B cell (primary cell): ENCODE measurements around the gene HS3ST1. TPM values are rescaled to one million over a fixed set of nuclear protein-coding genes. Genes with fewer than 3 reads are reported as not detected.

Source experiments
- ATAC-seq: fragments of 200-7000 bp; cut with Tn5 transposase; one replicate; pipeline ENCODE4 v1.10.0; 2021; ENCODE audit warnings: low read depth, mild to moderate bottlenecking, moderate number of reproducible peaks, moderate library complexity
- CTCF ChIA-PET: fragments of 350-600 bp; sonication (Branson Sonifier 250); formaldehyde crosslinking; loops from one replicate; lab custom pipeline; 2021; ENCODE audit warnings: antibody characterized with exemption, inconsistent platforms; lab: Charles Lee
- POLR2A ChIA-PET: fragments of 350-600 bp; sonication (Branson Sonifier 250); formaldehyde crosslinking; loops from one replicate; lab custom pipeline; 2021; ENCODE audit warnings: antibody characterized with exemption; lab: Charles Lee
- DNase-seq: peaks from one replicate; pipeline ENCODE4 v3.0.0; 2013
- H2AFZ ChIP-seq: 2 replicates; pipeline ENCODE4 v1.6.1; 2012; ENCODE audit warnings: mild to moderate bottlenecking, low read depth, low read length; ENCODE audit not compliant: insufficient read depth, poor library complexity, severe bottlenecking
- H3K27ac ChIP-seq, 2 donors: 1 replicate in 1 of 2; 2 replicates in 1 of 2; pipeline ENCODE4 v1.5.1; 2012 to 2013; ENCODE audit warnings: low read length in 2 of 2, mild to moderate bottlenecking in 2 of 2, moderate library complexity in 1 of 2
- H3K27me3 ChIP-seq, 4 experiments: fragments of 200-600 bp in 1 of 4; sonication (generic) in 1 of 4; replicated peaks in 1 of 4; 1 replicate in 2 of 4; 2 replicates in 2 of 4; pipeline versions ENCODE4 v1.6.1 to v1.7.0; 2013 to 2016; ENCODE audit warnings: low read length in 3 of 4, mild to moderate bottlenecking in 2 of 4, mixed read lengths in 1 of 4, moderate library complexity in 1 of 4; ENCODE audit not compliant: insufficient read depth in 4 of 4, control insufficient read depth in 3 of 4; ENCODE audit errors: control extremely low read depth in 1 of 4
- H3K36me3 ChIP-seq, 2 experiments: replicated peaks in 1 of 2; 1 replicate in 1 of 2; 2 replicates in 1 of 2; pipeline versions ENCODE4 v1.6.1 to v1.7.1; 2013; ENCODE audit warnings: low read length in 1 of 2; ENCODE audit not compliant: insufficient read depth in 2 of 2, control insufficient read depth in 1 of 2; ENCODE audit errors: control extremely low read depth in 1 of 2, extremely low read depth in 1 of 2
- H3K4me1 ChIP-seq, 2 donors: fragments of 200-600 bp in 1 of 2; sonication (generic) in 1 of 2; 1 replicate in 1 of 2; 2 replicates in 1 of 2; pipeline versions ENCODE4 v1.5.1 to v1.6.1; 2013 to 2017; ENCODE audit warnings: low read length in 2 of 2; ENCODE audit not compliant: control insufficient read depth in 2 of 2, insufficient read depth in 2 of 2
- H3K4me2 ChIP-seq: replicated peaks from 2 replicates; pipeline ENCODE3; 2012; ENCODE audit warnings: mild to moderate bottlenecking, low read depth, low read length; ENCODE audit not compliant: poor library complexity, severe bottlenecking
- H3K4me3 ChIP-seq, 5 experiments: fragments of 200-600 bp in 1 of 5; sonication (generic) in 1 of 5; 1 replicate in 3 of 5; 2 replicates in 2 of 5; pipeline versions ENCODE4 v1.5.1 to v1.7.0; 2011 to 2016; ENCODE audit warnings: low read length in 4 of 5, mild to moderate bottlenecking in 4 of 5, low read depth in 2 of 5, control low read depth in 1 of 5, moderate library complexity in 1 of 5; ENCODE audit not compliant: insufficient read depth in 1 of 5; ENCODE audit errors: control extremely low read depth in 1 of 5, extremely low read depth in 1 of 5
- H3K79me2 ChIP-seq: fragments of 200-600 bp; sonication (generic); one replicate; pipeline ENCODE4 v1.6.0; 2016; ENCODE audit warnings: low read length; ENCODE audit not compliant: control insufficient read depth, insufficient read depth
- H3K9ac ChIP-seq: fragments of 200-600 bp; sonication (generic); 2 replicates; pipeline ENCODE4 v1.6.1; 2017; ENCODE audit warnings: mild to moderate bottlenecking, low read length, moderate library complexity
- H3K9me3 ChIP-seq, 3 donors: one replicate each; pipeline versions ENCODE4 v1.6.1 to v1.7.1; 2013; ENCODE audit warnings: low read length in 2 of 3; ENCODE audit not compliant: control insufficient read depth in 2 of 3, insufficient read depth in 1 of 3; ENCODE audit errors: control extremely low read depth in 1 of 3
- H4K20me1 ChIP-seq: 2 replicates; pipeline ENCODE4 v1.6.0; 2012; ENCODE audit warnings: mild to moderate bottlenecking, low read length; ENCODE audit not compliant: insufficient read depth, control insufficient read depth, poor library complexity, severe bottlenecking
- H3K27ac Mint-ChIP-seq: one replicate; pipeline ENCODE4 v1.8.0; 2021; ENCODE audit warnings: mixed read lengths
- H3K27me3 Mint-ChIP-seq: one replicate; pipeline ENCODE4 v1.8.0; 2021; ENCODE audit warnings: mixed read lengths
- H3K4me1 Mint-ChIP-seq: one replicate; pipeline ENCODE4 v1.8.0; 2021; ENCODE audit warnings: mixed read lengths
- H3K4me3 Mint-ChIP-seq: one replicate; pipeline ENCODE4 v1.8.0; 2021; ENCODE audit warnings: mixed read lengths
- H3K9me3 Mint-ChIP-seq: one replicate; pipeline ENCODE4 v1.8.0; 2022; ENCODE audit warnings: mixed read lengths; ENCODE audit not compliant: insufficient read depth
- CTCF ChIP-seq: fragments of 200-600 bp; IDR thresholded peaks from one replicate; pipeline ENCODE4 v1.8.0; 2022; ENCODE audit warnings: antibody characterized with exemption, mild to moderate bottlenecking
- EZH2 ChIP-seq: IDR thresholded peaks from 2 replicates; pipeline ENCODE4 v1.6.1; 2012; ENCODE audit warnings: borderline replicate concordance, low read depth, mild to moderate bottlenecking, moderate library complexity, low read length; ENCODE audit not compliant: insufficient read depth, poor library complexity, severe bottlenecking
- WGBS: methylation state at CpG from one replicate; pipeline ENCODE4 v1.1.5; 2013; ENCODE audit warnings: missing lambda C conversion rate; ENCODE audit not compliant: insufficient coverage; 5-methylcytosine and 5-hydroxymethylcytosine counted together
- intact Hi-C: fragments of 100-400 bp; cut with micrococcal nuclease; formaldehyde crosslinking; loops from one replicate; pipeline ENCODE4 v1.10.0; 2022
- polyA plus RNA-seq: library from polyadenylated mRNA; depleted of rRNA; stranded (reverse); fragments of >200 nt; gene quantifications from 2 replicates; pipeline ENCODE4 v1.2.3, GENCODE V29; 2012
- total RNA-seq, 2 donors: library from RNA; stranded (reverse); fragments of 120-200 nt in 1 of 2; gene quantifications; 1 replicate in 1 of 2; 2 replicates in 1 of 2; pipeline versions ENCODE4 v1.2.3 to v1.2.4, GENCODE V29; 2013 to 2022

Gene HS3ST1
- total and polyA plus RNA-seq, 2 donors (not counting 1 experiment from before 2014, with no cell fraction given), result 4.3 to 17.7 TPM

- H3K27ac ChIP-seq, result no peak overlapping the region
- DNase-seq (no peak), ATAC-seq (no peak)
- no peak overlapping the region for H3K4me2 ChIP-seq
- TF ChIP-seq EZH2 (no peak), CTCF (no peak)
- no peak overlapping the region for H3K27ac Mint-ChIP-seq
- no peaks in the 10 kb centered on the region for H3K27me3 ChIP-seq
- no peaks in the 10 kb centered on the region for H3K27me3 Mint-ChIP-seq
- WGBS, result 92% methylated on average over 3 of the region's 3 CpGs
- intact Hi-C loops, result no loop called here
- H3K36me3 ChIP-seq, result peaks cover 11 to 16% of the 10 kb centered on the region in 2 experiments
- no peak overlapping the region for H3K9ac ChIP-seq
- no peaks in the 10 kb centered on the region for H3K9me3 ChIP-seq
- H3K4me1 Mint-ChIP-seq, result peaks cover 42% of the 10 kb centered on the region
- CTCF ChIA-PET, result interaction anchor here (3.0 kb wide), 1 partner anchor 17 kb away, joined by 9 read pairs; no protein-coding TSS in a partner anchor
- no peak overlapping the region for H3K4me3 ChIP-seq
- no peak overlapping the region for H2AFZ ChIP-seq
- no peaks in the 10 kb centered on the region for H3K9me3 Mint-ChIP-seq
- no peak overlapping the region for H3K4me3 Mint-ChIP-seq
- H4K20me1 ChIP-seq, result peaks cover 42% of the 10 kb centered on the region
- POLR2A ChIA-PET, result interaction anchor here (0.6 kb wide), 1 partner anchor 569 kb away, joined by 4 read pairs; no protein-coding TSS in a partner anchor
- peaks cover 27% of the 10 kb centered on the region in 2 donors for H3K4me1 ChIP-seq
- peaks cover 66% of the 10 kb centered on the region for H3K79me2 ChIP-seq
These were observed 21.1 kb downstream of the HS3ST1 start for GRCh38 chr4:11407551-11407950.

DNA sequence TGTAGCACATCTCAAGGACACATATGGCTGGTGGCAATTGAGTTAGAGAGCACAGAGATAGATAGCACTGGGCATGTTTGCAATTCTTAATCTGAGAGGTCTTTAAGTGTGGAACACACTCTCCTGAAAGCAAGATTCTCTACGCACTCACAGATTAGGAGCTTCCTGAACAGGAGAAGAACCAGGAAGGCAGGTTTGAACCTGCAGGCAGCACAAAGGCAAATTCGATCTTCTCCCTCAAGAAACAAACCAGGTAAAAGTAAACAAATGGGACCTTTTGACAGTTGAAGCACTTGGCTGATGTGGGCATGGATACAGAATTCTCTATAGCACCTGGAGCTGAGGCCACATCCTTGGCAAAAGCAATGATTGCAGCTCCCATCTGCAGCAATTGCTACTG lies 24.3 kb downstream of the HS3ST1 start:
- no peak for TF ChIP-seq EZH2
- TF ChIP-seq CTCF, result no peak
- H3K4me2 ChIP-seq, result peak overlapping the region; percentile 25
- H3K27ac Mint-ChIP-seq, result peak overlapping the region; percentile 59
- intact Hi-C loops, result no loop called here
- no peaks in the 10 kb centered on the region for H3K9me3 Mint-ChIP-seq
- peaks cover 43% of the 10 kb centered on the region for H3K4me1 Mint-ChIP-seq
- POLR2A ChIA-PET, result no interaction called here
- 100% methylated on average over 2 of the region's 2 CpGs for WGBS
- no peak overlapping the region for H3K4me3 Mint-ChIP-seq
- H3K4me3 ChIP-seq, result no peak overlapping the region
- peaks cover 23% of the 10 kb centered on the region for H4K20me1 ChIP-seq
- no peaks in the 10 kb centered on the region for H3K27me3 ChIP-seq
- ATAC-seq (no peak), DNase-seq (no peak)
- no peak overlapping the region for H3K27ac ChIP-seq
- no peak overlapping the region for H3K9ac ChIP-seq
- H2AFZ ChIP-seq, result no peak overlapping the region
- H3K36me3 ChIP-seq, result peaks cover 3 to 22% of the 10 kb centered on the region in 2 experiments
- peaks cover 27% of the 10 kb centered on the region in 2 donors for H3K4me1 ChIP-seq
- H3K79me2 ChIP-seq, result peaks cover 41% of the 10 kb centered on the region
- CTCF ChIA-PET, result interaction anchor here (0.7 kb wide), 1 partner anchor 16 kb away, joined by 3 read pairs; no protein-coding TSS in a partner anchor
- H3K27me3 Mint-ChIP-seq, result no peaks in the 10 kb centered on the region
- peaks cover 0 to 5% (median 0%) of the 10 kb centered on the region in 3 donors for H3K9me3 ChIP-seq
